GM06990 (cell line): ENCODE results near the gene COQ8A.

Experiments
- DNase-seq: peaks from one replicate; pipeline ENCODE4 v3.0.0-alpha.2; 2011; ENCODE audit not compliant: insufficient read length; ENCODE audit errors: extremely low read depth
- H3K27me3 ChIP-seq: replicated peaks from 2 replicates; pipeline ENCODE4 v1.6.0; 2011; ENCODE audit warnings: low read length; ENCODE audit not compliant: control insufficient read depth, insufficient read depth
- H3K36me3 ChIP-seq: 2 replicates; pipeline ENCODE4 v1.5.1; 2011; ENCODE audit warnings: low read length; ENCODE audit not compliant: control insufficient read depth, insufficient read depth
- H3K4me3 ChIP-seq: replicated peaks from 2 replicates; pipeline ENCODE4 v1.5.1; 2011; ENCODE audit warnings: low read depth, mild to moderate bottlenecking, control low read depth, low read length
- CTCF ChIP-seq: IDR thresholded peaks from 2 replicates; pipeline ENCODE4 v1.5.1; 2011; ENCODE audit warnings: low read length, control low read depth, mild to moderate bottlenecking, inconsistent platforms; ENCODE audit not compliant: insufficient read depth, poor library complexity, severe bottlenecking

COQ8A gene

GRCh38 chr1:227016990-227017389 lies 76.9 kb downstream of the COQ8A start:
- no peak for DNase-seq
- no peak overlapping the region for H3K4me3 ChIP-seq
- no peaks in the 10 kb centered on the region for H3K27me3 ChIP-seq
- TF ChIP-seq CTCF: no peak
- H3K36me3 ChIP-seq: no peaks in the 10 kb centered on the region

GRCh38 chr1:227032396-227032795 lies 92.3 kb downstream of the COQ8A start:
- Histone ChIP-seq H3K27me3 (no peaks in the 10 kb centered on the region), H3K4me3 (no peak overlapping the region), H3K36me3 (no peaks in the 10 kb centered on the region)
- DNase-seq: no peak
- no peak for TF ChIP-seq CTCF

- DNase-seq: no peak
- no peaks in the 10 kb centered on the region for H3K36me3 ChIP-seq
- H3K27me3 ChIP-seq: no peaks in the 10 kb centered on the region
Measured at GRCh38 chr1:227033880-227034279, 93.8 kb downstream of the COQ8A start.

GRCh38 chr1:227035316-227035715 lies 95.2 kb downstream of the COQ8A start:
- H3K27me3 ChIP-seq: no peaks in the 10 kb centered on the region
- H3K4me3 ChIP-seq: no peak overlapping the region
- no peaks in the 10 kb centered on the region for H3K36me3 ChIP-seq
- no peak for TF ChIP-seq CTCF
- no peak for DNase-seq

More at GRCh38 chr1:227033880-227034279, 93.8 kb downstream of the COQ8A start:
- no peak for TF ChIP-seq CTCF
- H3K4me3 ChIP-seq: no peak overlapping the region

- Histone ChIP-seq H3K4me3 (no peak overlapping the region), H3K36me3 (no peaks in the 10 kb centered on the region), H3K27me3 (no peaks in the 10 kb centered on the region; the same call in 1 of the 2 replicates)
- no peak for DNase-seq
- TF ChIP-seq CTCF: no peak
Measured at GRCh38 chr1:227037121-227037520, 97.0 kb downstream of the COQ8A start.
